Neural cell (in vitro differentiated cells): ENCODE data around the gene DNAJB2.

Source experiments
- EZH2 ChIP-seq: fragments of 200-600, 300-800 bp; shearing (Covaris generic), sonication (generic); IDR thresholded peaks from 2 replicates; pipeline ENCODE4 v1.6.1; 2014; ENCODE audit warnings: antibody characterized with exemption, low read length, borderline replicate concordance, mild to moderate bottlenecking; ENCODE audit not compliant: insufficient read depth, poor library complexity, severe bottlenecking
- POLR2AphosphoS5 ChIP-seq: IDR thresholded peaks from 2 replicates; pipeline ENCODE4 v1.6.1; 2012

DNA sequence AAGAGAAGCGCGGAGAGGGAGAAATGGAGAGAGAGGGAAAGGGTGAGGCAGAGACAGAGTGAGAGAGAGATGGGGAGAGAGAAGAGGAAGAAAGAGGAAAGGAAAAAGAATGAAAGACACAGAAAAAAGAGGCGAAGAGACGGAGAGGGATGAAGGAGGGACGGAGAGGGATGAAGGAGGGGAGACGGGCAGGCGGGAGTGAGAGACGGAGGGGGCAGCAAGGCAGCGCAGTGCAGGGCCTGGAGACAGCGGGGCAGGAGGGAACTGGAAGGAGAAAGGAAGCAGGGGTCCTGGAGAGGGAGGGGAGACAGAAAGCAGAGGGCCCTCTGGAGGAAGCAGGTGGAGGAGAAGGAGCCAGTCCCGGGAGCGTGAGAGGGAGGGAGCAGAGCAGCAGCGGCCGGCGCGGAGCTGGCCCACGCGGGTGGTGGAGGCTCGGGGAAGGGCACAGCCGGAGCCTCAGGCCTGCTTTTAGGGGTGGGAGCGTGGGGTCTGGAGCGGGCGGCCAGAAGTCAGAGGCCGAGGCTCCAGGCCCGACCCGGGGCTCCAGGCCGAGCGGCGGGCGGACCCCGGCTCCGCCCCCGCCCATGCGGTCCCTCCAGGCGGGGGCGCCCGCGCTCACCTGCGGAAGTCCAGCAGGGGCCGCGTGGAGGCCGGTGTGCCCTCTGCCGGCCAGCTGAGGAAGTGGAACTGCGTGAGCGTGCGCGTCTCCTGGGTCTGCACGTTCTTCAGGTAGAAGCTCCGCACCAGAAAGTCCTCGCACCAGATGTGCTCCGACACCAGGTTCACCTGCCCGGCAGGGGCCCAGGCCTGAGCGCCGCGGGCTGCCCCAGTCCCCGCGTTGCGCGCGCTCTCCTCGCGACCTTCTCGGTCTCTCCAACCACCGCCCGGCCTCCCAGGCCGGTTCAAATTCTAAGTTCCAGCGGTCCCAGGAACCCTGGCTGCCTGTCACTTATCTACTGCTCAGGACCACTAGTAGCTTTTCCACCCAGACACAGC, 15.5 kb downstream of the DNAJB2 start:
- no peak for TF ChIP-seq EZH2
- no peak for TF ChIP-seq POLR2AphosphoS5
